ENCODE measurements around the gene TDRD12.

DNA sequence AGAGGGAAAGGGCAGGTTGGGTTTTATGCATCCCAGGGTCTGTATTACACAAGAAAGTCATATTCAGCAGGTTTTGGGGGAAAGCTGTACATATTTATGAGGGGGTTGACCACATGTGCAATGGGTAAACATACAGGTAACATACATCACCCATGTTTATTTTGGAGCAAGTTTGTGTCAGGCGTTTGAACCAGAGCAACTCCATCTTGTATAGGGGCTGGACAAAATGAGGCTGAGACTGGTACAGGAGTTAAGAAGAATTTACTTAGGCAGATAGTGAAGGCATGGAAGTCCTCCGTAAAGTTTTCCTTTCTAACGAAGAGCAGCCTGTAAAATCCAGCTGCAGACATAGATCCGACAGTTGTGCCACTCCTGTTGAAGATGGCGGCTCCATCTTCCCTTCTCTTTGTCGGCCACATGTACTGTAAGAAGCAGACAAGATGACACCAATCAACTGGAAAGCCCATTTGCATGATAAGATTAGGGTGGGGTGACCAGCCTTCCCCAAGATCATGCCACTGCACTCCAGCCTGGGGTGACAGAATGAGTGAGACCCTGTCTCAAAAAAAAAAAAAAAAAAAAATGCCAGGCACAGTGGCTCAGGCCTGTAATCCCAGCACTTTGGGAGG is 32.6 kb upstream of the TDRD12 start:
- no peak for TF ChIP-seq POLR2A (IDR thresholded peaks at IDR 0.05; ENCODE audit: low read length)
- no peak for TF ChIP-seq GATA1 (IDR thresholded peaks at IDR 0.05; ENCODE audit: low read depth, low read length)
